Suprapubic skin (tissue), 4 donors: ENCODE measurements around the gene SLC29A2.

Source experiments
- EP300 ChIP-seq: sonication (generic); formaldehyde crosslinking; IDR thresholded peaks from one replicate; pipeline ENCODE4 v1.6.1; 2017; ENCODE audit warnings: antibody characterized with exemption
- POLR2A ChIP-seq, 2 donors: fragments of 450-650 bp; IDR thresholded peaks; one replicate each; pipeline ENCODE4 v1.6.1; 2017; ENCODE audit warnings: antibody characterized with exemption in 2 of 2, mild to moderate bottlenecking in 2 of 2, moderate library complexity in 2 of 2
- POLR2AphosphoS5 ChIP-seq, 3 donors: sonication (generic); formaldehyde crosslinking; IDR thresholded peaks; one replicate each; pipeline ENCODE4 v1.6.1; 2017; ENCODE audit warnings: antibody characterized with exemption in 3 of 3
- TF ChIP-seq, protein P1 (sequence below), 2 donors: fragments of 200-600 bp in 1 of 2; fragments of 450-650 bp in 1 of 2; sonication (generic) in 1 of 2; IDR thresholded peaks; one replicate each; pipeline ENCODE4 v1.5.1; 2016 to 2019; ENCODE audit warnings: antibody characterized with exemption in 2 of 2, mild to moderate bottlenecking in 1 of 2, moderate library complexity in 1 of 2

DNA sequence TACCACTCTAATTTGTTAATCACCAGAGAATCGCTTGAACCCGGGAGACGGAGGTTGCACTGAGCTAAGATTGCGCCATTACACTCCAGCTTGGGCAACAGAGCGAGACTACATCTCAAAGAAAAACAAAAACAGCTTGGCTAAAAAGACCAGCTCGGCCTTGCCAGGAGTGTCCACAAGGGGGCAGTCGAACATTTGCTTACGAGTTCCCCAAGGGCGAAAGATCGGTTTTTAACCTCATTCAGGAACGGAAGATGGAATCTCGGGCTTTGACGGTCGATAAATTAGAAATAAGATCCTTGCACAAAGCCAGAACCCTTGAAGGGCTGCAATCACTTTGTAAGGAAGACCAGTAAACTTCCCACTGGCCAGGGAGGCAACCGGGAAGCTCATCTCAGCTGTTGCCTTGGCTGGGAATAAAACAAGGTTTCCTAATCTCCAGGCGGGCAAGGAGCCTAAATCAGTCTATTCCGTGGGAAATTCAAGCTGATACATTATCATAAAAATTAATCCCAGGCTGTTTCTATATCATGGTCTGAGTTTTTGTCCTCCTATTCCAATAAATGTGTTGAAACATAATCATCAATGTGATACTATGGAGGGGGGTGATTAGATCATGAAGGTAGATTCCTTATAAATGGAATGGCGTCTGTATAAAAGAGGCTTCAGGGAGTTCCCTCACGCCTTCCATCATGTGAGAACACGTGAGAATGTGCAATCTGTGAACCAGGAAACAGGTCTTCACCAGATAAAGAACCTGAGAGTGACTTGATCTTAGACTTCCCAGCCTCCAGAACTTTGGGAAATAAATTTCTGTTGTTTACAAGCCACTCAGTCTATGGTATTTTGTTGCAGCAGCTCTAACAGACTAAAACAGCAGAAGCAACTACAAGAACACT lies 14.9 kb upstream of the SLC29A2 start:
- TF ChIP-seq, protein P1, sequence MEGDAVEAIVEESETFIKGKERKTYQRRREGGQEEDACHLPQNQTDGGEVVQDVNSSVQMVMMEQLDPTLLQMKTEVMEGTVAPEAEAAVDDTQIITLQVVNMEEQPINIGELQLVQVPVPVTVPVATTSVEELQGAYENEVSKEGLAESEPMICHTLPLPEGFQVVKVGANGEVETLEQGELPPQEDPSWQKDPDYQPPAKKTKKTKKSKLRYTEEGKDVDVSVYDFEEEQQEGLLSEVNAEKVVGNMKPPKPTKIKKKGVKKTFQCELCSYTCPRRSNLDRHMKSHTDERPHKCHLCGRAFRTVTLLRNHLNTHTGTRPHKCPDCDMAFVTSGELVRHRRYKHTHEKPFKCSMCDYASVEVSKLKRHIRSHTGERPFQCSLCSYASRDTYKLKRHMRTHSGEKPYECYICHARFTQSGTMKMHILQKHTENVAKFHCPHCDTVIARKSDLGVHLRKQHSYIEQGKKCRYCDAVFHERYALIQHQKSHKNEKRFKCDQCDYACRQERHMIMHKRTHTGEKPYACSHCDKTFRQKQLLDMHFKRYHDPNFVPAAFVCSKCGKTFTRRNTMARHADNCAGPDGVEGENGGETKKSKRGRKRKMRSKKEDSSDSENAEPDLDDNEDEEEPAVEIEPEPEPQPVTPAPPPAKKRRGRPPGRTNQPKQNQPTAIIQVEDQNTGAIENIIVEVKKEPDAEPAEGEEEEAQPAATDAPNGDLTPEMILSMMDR (IDR thresholded peaks at IDR 0.05) = peak; percentile 79 to 93
- no peak for TF ChIP-seq POLR2A (IDR thresholded peaks at IDR 0.05)
- no peak for TF ChIP-seq EP300
- TF ChIP-seq POLR2AphosphoS5 (IDR thresholded peaks at IDR 0.05) = peak in 1 of 3 donors; percentile 10
